MM.1S (cell line): Measurements from ENCODE around the gene COG5.

ENCODE experiments used
- DNase-seq: peaks from one replicate; pipeline ENCODE4 v3.0.0-alpha.2; 2015
- H2AFZ ChIP-seq: fragments of 300-600 bp; sonication (generic); 2 replicates; pipeline ENCODE4 v1.6.0; 2016; ENCODE audit warnings: antibody characterized with exemption, low read length
- H3F3A ChIP-seq: fragments of 300-600 bp; sonication (generic); 2 replicates; pipeline ENCODE4 v1.6.1; 2016; ENCODE audit warnings: mild to moderate bottlenecking, antibody characterized with exemption, low read length, moderate library complexity, mixed read lengths; ENCODE audit not compliant: insufficient read depth
- H3K27ac ChIP-seq: fragments of 300-600 bp; sonication (generic); 2 replicates; pipeline ENCODE4 v1.5.1; 2016; ENCODE audit warnings: mild to moderate bottlenecking, low read length
- H3K27me3 ChIP-seq: fragments of 300-600 bp; sonication (generic); replicated peaks from 2 replicates; pipeline ENCODE4 v1.6.0; 2016; ENCODE audit warnings: low read length; ENCODE audit not compliant: insufficient read depth
- H3K36me3 ChIP-seq: fragments of 300-600 bp; sonication (generic); replicated peaks from 2 replicates; pipeline ENCODE4 v1.6.1; 2016; ENCODE audit warnings: mild to moderate bottlenecking, low read length, mixed read lengths; ENCODE audit not compliant: insufficient read depth
- H3K4me1 ChIP-seq: fragments of 300-600 bp; sonication (generic); 2 replicates; pipeline ENCODE4 v1.6.1; 2016; ENCODE audit warnings: low read length, mixed read lengths
- H3K4me2 ChIP-seq: fragments of 300-600 bp; sonication (generic); 2 replicates; pipeline ENCODE4 v1.6.0; 2016; ENCODE audit warnings: low read depth, low read length
- H3K4me3 ChIP-seq: fragments of 300-600 bp; sonication (generic); 2 replicates; pipeline ENCODE4 v1.5.1; 2016; ENCODE audit warnings: low read length, mixed read lengths
- H3K79me2 ChIP-seq: fragments of 300-600 bp; sonication (generic); 2 replicates; pipeline ENCODE4 v1.6.1; 2016; ENCODE audit warnings: mixed run types, low read length, mixed read lengths
- H3K9ac ChIP-seq: fragments of 300-600 bp; sonication (generic); 2 replicates; pipeline ENCODE4 v1.6.1; 2016; ENCODE audit warnings: low read length, mixed read lengths
- H3K9me2 ChIP-seq: fragments of 300-600 bp; sonication (generic); replicated peaks from 2 replicates; pipeline ENCODE4 v1.6.1; 2016; ENCODE audit warnings: mild to moderate bottlenecking, low read length, mixed read lengths; ENCODE audit not compliant: insufficient read depth
- H3K9me3 ChIP-seq: fragments of 300-600 bp; sonication (generic); replicated peaks from 2 replicates; pipeline ENCODE4 v1.6.1; 2016; ENCODE audit warnings: mild to moderate bottlenecking, low read length, mixed read lengths; ENCODE audit not compliant: insufficient read depth
- H4K20me1 ChIP-seq: fragments of 300-600 bp; sonication (generic); 2 replicates; pipeline ENCODE4 v1.6.1; 2016; ENCODE audit warnings: mild to moderate bottlenecking, low read length, moderate library complexity, mixed read lengths; ENCODE audit not compliant: insufficient read depth
- EZH2 ChIP-seq: fragments of 300-600 bp; sonication (generic); optimal IDR thresholded peaks from 2 replicates; pipeline ENCODE3; 2017; ENCODE audit warnings: low read depth, mild to moderate bottlenecking, antibody characterized with exemption, low read length, mixed read lengths
- EZH2phosphoT487 ChIP-seq: fragments of 300-600 bp; sonication (generic); IDR thresholded peaks from 2 replicates; pipeline ENCODE4 v1.6.1; 2018; ENCODE audit warnings: antibody characterized with exemption, low read length
- TF ChIP-seq, protein P1 (sequence below): fragments of 300-600 bp; sonication (generic); IDR thresholded peaks from 2 replicates; pipeline ENCODE4 v1.5.1; 2016; ENCODE audit warnings: antibody characterized with exemption, low read length, mixed read lengths

COG5 gene

GRCh38 chr7:107181172-107181571, 382.5 kb downstream of the COG5 start:
- DNase-seq, result no peak
- no peaks in the 10 kb centered on the region for H3K9me3 ChIP-seq
- H3K27ac ChIP-seq, result no peak overlapping the region
- no peak overlapping the region for H2AFZ ChIP-seq
- no peaks in the 10 kb centered on the region for H3F3A ChIP-seq
- peaks cover 9% of the 10 kb centered on the region; the same call in 1 of the 2 replicates for H3K36me3 ChIP-seq
- H4K20me1 ChIP-seq, result no peaks in the 10 kb centered on the region
- no peaks in the 10 kb centered on the region for H3K4me1 ChIP-seq
- H3K9me2 ChIP-seq, result no peaks in the 10 kb centered on the region
- H3K9ac ChIP-seq, result no peak overlapping the region
- no peak overlapping the region for H3K4me2 ChIP-seq
- TF ChIP-seq, protein P1, sequence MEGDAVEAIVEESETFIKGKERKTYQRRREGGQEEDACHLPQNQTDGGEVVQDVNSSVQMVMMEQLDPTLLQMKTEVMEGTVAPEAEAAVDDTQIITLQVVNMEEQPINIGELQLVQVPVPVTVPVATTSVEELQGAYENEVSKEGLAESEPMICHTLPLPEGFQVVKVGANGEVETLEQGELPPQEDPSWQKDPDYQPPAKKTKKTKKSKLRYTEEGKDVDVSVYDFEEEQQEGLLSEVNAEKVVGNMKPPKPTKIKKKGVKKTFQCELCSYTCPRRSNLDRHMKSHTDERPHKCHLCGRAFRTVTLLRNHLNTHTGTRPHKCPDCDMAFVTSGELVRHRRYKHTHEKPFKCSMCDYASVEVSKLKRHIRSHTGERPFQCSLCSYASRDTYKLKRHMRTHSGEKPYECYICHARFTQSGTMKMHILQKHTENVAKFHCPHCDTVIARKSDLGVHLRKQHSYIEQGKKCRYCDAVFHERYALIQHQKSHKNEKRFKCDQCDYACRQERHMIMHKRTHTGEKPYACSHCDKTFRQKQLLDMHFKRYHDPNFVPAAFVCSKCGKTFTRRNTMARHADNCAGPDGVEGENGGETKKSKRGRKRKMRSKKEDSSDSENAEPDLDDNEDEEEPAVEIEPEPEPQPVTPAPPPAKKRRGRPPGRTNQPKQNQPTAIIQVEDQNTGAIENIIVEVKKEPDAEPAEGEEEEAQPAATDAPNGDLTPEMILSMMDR, result no peak
- TF ChIP-seq EZH2phosphoT487 (no peak), EZH2 (no peak)
- H3K27me3 ChIP-seq, result no peaks in the 10 kb centered on the region
- H3K4me3 ChIP-seq, result no peak overlapping the region
- peaks cover 31% of the 10 kb centered on the region for H3K79me2 ChIP-seq

- Histone ChIP-seq H3K9ac (no peak overlapping the region), H4K20me1 (no peaks in the 10 kb centered on the region), H3K36me3 (peaks cover 9% of the 10 kb centered on the region; the same call in 1 of the 2 replicates), H3F3A (no peaks in the 10 kb centered on the region), H3K9me2 (no peaks in the 10 kb centered on the region), H3K79me2 (peaks cover 36% of the 10 kb centered on the region), H3K27ac (no peak overlapping the region), H3K4me2 (no peak overlapping the region), H3K9me3 (no peaks in the 10 kb centered on the region), H3K4me3 (no peak overlapping the region), H3K4me1 (no peaks in the 10 kb centered on the region), H3K27me3 (no peaks in the 10 kb centered on the region), H2AFZ (no peak overlapping the region)
- TF ChIP-seq EZH2 (no peak), EZH2phosphoT487 (no peak)
- TF ChIP-seq, protein P1, result no peak
- DNase-seq, result no peak
These were observed 383.3 kb downstream of the COG5 start for GRCh38 chr7:107180378-107180777.

DNA sequence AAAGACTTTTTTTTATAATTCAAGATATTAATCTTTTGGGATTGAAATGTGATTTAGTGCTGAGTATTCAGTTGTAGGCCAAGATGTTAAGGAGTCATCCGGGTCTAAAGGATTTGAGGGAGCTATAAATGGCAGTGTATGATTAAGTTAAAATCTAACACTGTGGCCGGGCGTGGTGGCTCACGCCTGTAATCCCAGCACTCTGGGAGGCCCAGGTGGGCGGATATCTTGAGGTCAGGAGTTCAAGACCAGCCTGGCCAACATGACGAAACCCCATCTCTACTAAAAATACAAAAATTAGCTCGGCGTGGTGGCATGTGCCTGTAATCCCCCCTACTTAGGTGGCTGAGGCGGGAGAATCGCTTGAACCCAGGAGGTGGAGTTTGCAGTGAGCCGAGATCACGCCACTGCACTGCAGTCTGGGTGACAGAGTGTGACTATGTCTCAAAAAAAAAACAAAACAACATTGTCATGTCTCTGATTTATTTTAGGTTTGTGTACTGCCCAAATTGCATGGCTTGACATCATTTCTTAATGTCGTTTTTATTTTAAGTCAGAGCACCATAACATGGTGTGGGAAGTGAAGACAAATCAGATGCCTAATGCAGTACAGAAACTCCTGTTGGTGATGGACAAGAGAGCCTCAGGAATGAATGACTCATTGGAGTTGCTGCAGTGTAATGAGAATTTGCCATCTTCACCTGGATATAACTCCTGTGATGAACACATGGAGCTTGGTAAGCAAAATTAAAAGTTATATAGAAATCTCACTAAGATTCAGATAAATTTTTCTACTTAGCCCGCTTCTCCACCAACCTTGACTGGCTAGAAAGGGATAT, 384.2 kb downstream of the COG5 start:
- H3F3A ChIP-seq, result peaks cover 4% of the 10 kb centered on the region; the same call in 1 of the 2 replicates
- H3K27ac ChIP-seq, result no peak overlapping the region
- H4K20me1 ChIP-seq, result no peaks in the 10 kb centered on the region
- H2AFZ ChIP-seq, result no peak overlapping the region
- H3K79me2 ChIP-seq, result peaks cover 45% of the 10 kb centered on the region
- no peak overlapping the region for H3K4me3 ChIP-seq
- DNase-seq, result no peak
- H3K9ac ChIP-seq, result no peak overlapping the region
- TF ChIP-seq, protein P1, result no peak
- TF ChIP-seq EZH2 (no peak), EZH2phosphoT487 (no peak)
- no peaks in the 10 kb centered on the region for H3K9me3 ChIP-seq
- no peaks in the 10 kb centered on the region for H3K9me2 ChIP-seq
- peaks cover 9% of the 10 kb centered on the region; the same call in 1 of the 2 replicates for H3K36me3 ChIP-seq
- no peak overlapping the region for H3K4me2 ChIP-seq
- no peaks in the 10 kb centered on the region for H3K27me3 ChIP-seq
- H3K4me1 ChIP-seq, result no peaks in the 10 kb centered on the region
